ENCODE data around the gene TBCK. TPM values are rescaled to one million over a fixed set of nuclear protein-coding genes. Genes with fewer than 3 reads are reported as not detected.

TBCK gene
- total and polyA plus RNA-seq, 4 donors = 4.9 to 25.5 (median 15.8) TPM

- Histone ChIP-seq H3K4me1 (ENCODE audit: control insufficient read depth in 4 of 4, insufficient read depth in 4 of 4, low read length in 3 of 4) (no peaks in the 10 kb centered on the region), H3K9ac (ENCODE audit: low read depth in 1 of 2, low read length in 2 of 2) (no peak overlapping the region), H3K4me3 (ENCODE audit: low read depth in 1 of 3, low read length in 3 of 3) (no peak overlapping the region), H3K27ac (ENCODE audit: low read depth in 1 of 2, low read length in 2 of 2) (no peak overlapping the region), H3K36me3 (ENCODE audit: control insufficient read depth in 4 of 4, insufficient read depth in 3 of 4, low read depth in 1 of 4, low read length in 3 of 4) (peaks cover 0 to 4% (median 0%) of the 10 kb centered on the region in 4 donors), H3K9me3 (ENCODE audit: control insufficient read depth in 4 of 4, low read length in 3 of 4) (no peaks in the 10 kb centered on the region), H3K27me3 (ENCODE audit: control insufficient read depth in 4 of 4, insufficient read depth in 4 of 4, low read length in 3 of 4) (no peaks in the 10 kb centered on the region)
- no peak for DNase-seq (ENCODE audit: low spot score)
- no peak for TF ChIP-seq NR2F2 (IDR thresholded peaks at IDR 0.05)
- 93% methylated on average over 2 of the region's 2 CpGs for WGBS
These were observed 274.6 kb downstream of the TBCK start for GRCh38 chr4:106041294-106042002.

- no peak for TF ChIP-seq RAD21 (IDR thresholded peaks at IDR 0.05)
- no peak for TF ChIP-seq FOXA1 (IDR thresholded peaks at IDR 0.05)
- TF ChIP-seq GABPA (IDR thresholded peaks at IDR 0.05 in 1 of 2, conservative IDR thresholded peaks at IDR 0.05 in 1 of 2) = no peak
- TF ChIP-seq REST (IDR thresholded peaks at IDR 0.05) = no peak
- H3K27me3 ChIP-seq (ENCODE audit: control insufficient read depth in 4 of 4, insufficient read depth in 4 of 4, low read length in 3 of 4) = no peaks in the 10 kb centered on the region
These were observed 276.2 kb downstream of the TBCK start for GRCh38 chr4:106039796-106040195.

GRCh38 chr4:106038908-106039307 is 277.1 kb downstream of the TBCK start:
- Histone ChIP-seq H3K9me3 (ENCODE audit: control insufficient read depth in 4 of 4, low read length in 3 of 4) (no peaks in the 10 kb centered on the region), H3K4me1 (ENCODE audit: control insufficient read depth in 4 of 4, insufficient read depth in 4 of 4, low read length in 3 of 4) (no peaks in the 10 kb centered on the region), H3K4me3 (ENCODE audit: low read depth in 1 of 3, low read length in 3 of 3) (no peak overlapping the region), H3K27ac (ENCODE audit: low read depth in 1 of 2, low read length in 2 of 2) (no peak overlapping the region), H3K36me3 (ENCODE audit: control insufficient read depth in 4 of 4, insufficient read depth in 3 of 4, low read depth in 1 of 4, low read length in 3 of 4) (no peaks in the 10 kb centered on the region), H3K27me3 (ENCODE audit: control insufficient read depth in 4 of 4, insufficient read depth in 4 of 4, low read length in 3 of 4) (no peaks in the 10 kb centered on the region), H3K9ac (ENCODE audit: low read depth in 1 of 2, low read length in 2 of 2) (no peak overlapping the region)
- no peak for DNase-seq (ENCODE audit: low spot score)
- TF ChIP-seq YY1 (IDR thresholded peaks at IDR 0.05) = no peak
- TF ChIP-seq, protein P1, sequence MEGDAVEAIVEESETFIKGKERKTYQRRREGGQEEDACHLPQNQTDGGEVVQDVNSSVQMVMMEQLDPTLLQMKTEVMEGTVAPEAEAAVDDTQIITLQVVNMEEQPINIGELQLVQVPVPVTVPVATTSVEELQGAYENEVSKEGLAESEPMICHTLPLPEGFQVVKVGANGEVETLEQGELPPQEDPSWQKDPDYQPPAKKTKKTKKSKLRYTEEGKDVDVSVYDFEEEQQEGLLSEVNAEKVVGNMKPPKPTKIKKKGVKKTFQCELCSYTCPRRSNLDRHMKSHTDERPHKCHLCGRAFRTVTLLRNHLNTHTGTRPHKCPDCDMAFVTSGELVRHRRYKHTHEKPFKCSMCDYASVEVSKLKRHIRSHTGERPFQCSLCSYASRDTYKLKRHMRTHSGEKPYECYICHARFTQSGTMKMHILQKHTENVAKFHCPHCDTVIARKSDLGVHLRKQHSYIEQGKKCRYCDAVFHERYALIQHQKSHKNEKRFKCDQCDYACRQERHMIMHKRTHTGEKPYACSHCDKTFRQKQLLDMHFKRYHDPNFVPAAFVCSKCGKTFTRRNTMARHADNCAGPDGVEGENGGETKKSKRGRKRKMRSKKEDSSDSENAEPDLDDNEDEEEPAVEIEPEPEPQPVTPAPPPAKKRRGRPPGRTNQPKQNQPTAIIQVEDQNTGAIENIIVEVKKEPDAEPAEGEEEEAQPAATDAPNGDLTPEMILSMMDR (IDR thresholded peaks at IDR 0.05; ENCODE audit: low read depth, low read length, missing input control) = no peak
- TF ChIP-seq GABPA (IDR thresholded peaks at IDR 0.05 in 1 of 2, conservative IDR thresholded peaks at IDR 0.05 in 1 of 2) = no peak
- TF ChIP-seq HNF4A (conservative IDR thresholded peaks at IDR 0.05) = no peak
- TF ChIP-seq EGR1 (IDR thresholded peaks at IDR 0.05; ENCODE audit: low read depth in 2 of 2) = no peak
- TF ChIP-seq HNF4G (IDR thresholded peaks at IDR 0.05) = no peak
- TF ChIP-seq ZBTB33 (IDR thresholded peaks at IDR 0.05) = no peak
- TF ChIP-seq JUND (IDR thresholded peaks at IDR 0.05) = no peak
- no peak for TF ChIP-seq FOXA2 (IDR thresholded peaks at IDR 0.05)
- TF ChIP-seq RXRA (IDR thresholded peaks at IDR 0.05) = no peak
- no peak for TF ChIP-seq REST (IDR thresholded peaks at IDR 0.05)
- no peak for TF ChIP-seq NR2F2 (IDR thresholded peaks at IDR 0.05)
- TF ChIP-seq SP1 (IDR thresholded peaks at IDR 0.05) = no peak
- TF ChIP-seq TAF1 (conservative IDR thresholded peaks at IDR 0.05) = no peak
- no peak for TF ChIP-seq FOXA1 (IDR thresholded peaks at IDR 0.05)
- 85% methylated on average over 2 of the region's 2 CpGs for WGBS

More at GRCh38 chr4:106039796-106040195, 276.2 kb downstream of the TBCK start:
- Histone ChIP-seq H3K27ac (ENCODE audit: low read depth in 1 of 2, low read length in 2 of 2) (no peak overlapping the region), H3K9me3 (ENCODE audit: control insufficient read depth in 4 of 4, low read length in 3 of 4) (no peaks in the 10 kb centered on the region), H3K36me3 (ENCODE audit: control insufficient read depth in 4 of 4, insufficient read depth in 3 of 4, low read depth in 1 of 4, low read length in 3 of 4) (no peaks in the 10 kb centered on the region), H3K4me1 (ENCODE audit: control insufficient read depth in 4 of 4, insufficient read depth in 4 of 4, low read length in 3 of 4) (no peaks in the 10 kb centered on the region), H3K4me3 (ENCODE audit: low read depth in 1 of 3, low read length in 3 of 3) (no peak overlapping the region), H3K9ac (ENCODE audit: low read depth in 1 of 2, low read length in 2 of 2) (no peak overlapping the region)
- WGBS = 81% methylated on average over 3 of the region's 3 CpGs
- DNase-seq (ENCODE audit: low spot score) = no peak

Measured in liver (tissue), 9 donors.